OCI-LY3 (cell line): ENCODE measurements around the gene LTA4H.

Experiments
- H2AFZ ChIP-seq: fragments of 200-600, 300-600 bp; shearing (Covaris generic); 2 replicates; pipeline ENCODE4 v1.6.0; 2014; ENCODE audit warnings: antibody characterized with exemption, low read depth, low read length
- H3K27ac ChIP-seq: fragments of 200-600, 300-600 bp; sonication (generic); 2 replicates; pipeline ENCODE4 v1.5.1; 2014; ENCODE audit warnings: mild to moderate bottlenecking, low read length, moderate library complexity, mixed read lengths
- H3K27me3 ChIP-seq: fragments of 200-600, 300-600 bp; sonication (generic); 2 replicates; pipeline ENCODE4 v1.6.1; 2014; ENCODE audit warnings: low read depth, low read length, mixed read lengths
- H3K36me3 ChIP-seq: fragments of 200-600, 300-600 bp; sonication (generic); replicated peaks from 2 replicates; pipeline ENCODE3; 2014; ENCODE audit warnings: low read depth, low read length, mixed read lengths
- H3K4me1 ChIP-seq: fragments of 300-600, 200-600 bp; sonication (generic); 2 replicates; pipeline ENCODE4 v1.6.1; 2014; ENCODE audit warnings: low read length, mixed read lengths
- H3K4me2 ChIP-seq: fragments of 200-600, 300-600 bp; sonication (generic); 2 replicates; pipeline ENCODE4 v1.6.1; 2014; ENCODE audit warnings: low read length, mixed read lengths
- H3K4me3 ChIP-seq: fragments of 300-600, 200-600 bp; sonication (generic); 2 replicates; pipeline ENCODE4 v1.5.1; 2014; ENCODE audit warnings: antibody characterized with exemption, mild to moderate bottlenecking, low read length, moderate library complexity
- H3K79me2 ChIP-seq: fragments of 300-600, 200-600 bp; shearing (Covaris generic); 2 replicates; pipeline ENCODE4 v1.6.1; 2014; ENCODE audit warnings: mild to moderate bottlenecking, low read length, mixed read lengths
- H3K9ac ChIP-seq: fragments of 300-600, 200-600 bp; shearing (Covaris generic); 2 replicates; pipeline ENCODE4 v1.6.0; 2014; ENCODE audit warnings: mild to moderate bottlenecking, low read length, moderate library complexity
- H3K9me3 ChIP-seq: fragments of 200-600, 300-600 bp; shearing (Covaris generic); 2 replicates; pipeline ENCODE4 v1.6.1; 2014; ENCODE audit warnings: low read length, mixed read lengths; ENCODE audit not compliant: insufficient read depth
- H4K20me1 ChIP-seq: fragments of 200-600, 300-600 bp; sonication (generic); 2 replicates; pipeline ENCODE4 v1.6.1; 2016; ENCODE audit warnings: low read length, mixed read lengths; ENCODE audit not compliant: insufficient read depth
- EZH2phosphoT487 ChIP-seq: fragments of 200-600 bp; shearing (Covaris generic); IDR thresholded peaks from 2 replicates; pipeline ENCODE4 v1.6.1; 2018; ENCODE audit warnings: antibody characterized with exemption, mixed run types, low read depth
- TF ChIP-seq, protein P1 (sequence below): fragments of 200-600, 300-600 bp; sonication (generic); IDR thresholded peaks from 2 replicates; pipeline ENCODE4 v1.5.1; 2014; ENCODE audit warnings: antibody characterized with exemption, low read length, low read depth

The LTA4H gene

DNA sequence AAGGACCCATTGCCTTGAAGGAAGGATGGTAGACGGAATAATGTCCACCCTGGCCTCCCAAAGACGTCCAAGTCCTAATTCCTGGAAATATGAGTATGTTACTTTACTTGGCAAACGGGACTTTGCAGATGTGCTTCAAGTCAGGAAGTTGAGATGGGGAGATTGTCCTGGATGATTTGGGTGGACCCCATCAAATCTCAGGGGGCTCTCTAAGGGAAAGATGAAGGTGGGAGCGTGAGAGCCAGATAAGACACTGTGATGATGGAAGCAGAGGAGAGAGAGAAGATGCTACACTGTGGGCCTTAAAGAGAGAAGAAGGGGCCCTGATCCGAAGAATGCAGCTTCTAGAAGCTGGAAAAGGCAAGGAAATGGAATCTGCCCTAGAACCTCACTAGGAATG is 29.6 kb upstream of the LTA4H start:
- Histone ChIP-seq H3K4me3 (no peak overlapping the region), H3K36me3 (no peaks in the 10 kb centered on the region), H2AFZ (no peak overlapping the region), H3K4me2 (no peak overlapping the region), H3K4me1 (peaks cover 12% of the 10 kb centered on the region), H4K20me1 (no peaks in the 10 kb centered on the region), H3K79me2 (no peaks in the 10 kb centered on the region), H3K27ac (no peak overlapping the region), H3K9ac (no peak overlapping the region), H3K9me3 (no peaks in the 10 kb centered on the region), H3K27me3 (0 out of 2 replicates have a peak, but pooled peaks cover 7% of the 10 kb centered on the region)
- TF ChIP-seq EZH2phosphoT487 = no peak
- TF ChIP-seq, protein P1, sequence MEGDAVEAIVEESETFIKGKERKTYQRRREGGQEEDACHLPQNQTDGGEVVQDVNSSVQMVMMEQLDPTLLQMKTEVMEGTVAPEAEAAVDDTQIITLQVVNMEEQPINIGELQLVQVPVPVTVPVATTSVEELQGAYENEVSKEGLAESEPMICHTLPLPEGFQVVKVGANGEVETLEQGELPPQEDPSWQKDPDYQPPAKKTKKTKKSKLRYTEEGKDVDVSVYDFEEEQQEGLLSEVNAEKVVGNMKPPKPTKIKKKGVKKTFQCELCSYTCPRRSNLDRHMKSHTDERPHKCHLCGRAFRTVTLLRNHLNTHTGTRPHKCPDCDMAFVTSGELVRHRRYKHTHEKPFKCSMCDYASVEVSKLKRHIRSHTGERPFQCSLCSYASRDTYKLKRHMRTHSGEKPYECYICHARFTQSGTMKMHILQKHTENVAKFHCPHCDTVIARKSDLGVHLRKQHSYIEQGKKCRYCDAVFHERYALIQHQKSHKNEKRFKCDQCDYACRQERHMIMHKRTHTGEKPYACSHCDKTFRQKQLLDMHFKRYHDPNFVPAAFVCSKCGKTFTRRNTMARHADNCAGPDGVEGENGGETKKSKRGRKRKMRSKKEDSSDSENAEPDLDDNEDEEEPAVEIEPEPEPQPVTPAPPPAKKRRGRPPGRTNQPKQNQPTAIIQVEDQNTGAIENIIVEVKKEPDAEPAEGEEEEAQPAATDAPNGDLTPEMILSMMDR = no peak

DNA sequence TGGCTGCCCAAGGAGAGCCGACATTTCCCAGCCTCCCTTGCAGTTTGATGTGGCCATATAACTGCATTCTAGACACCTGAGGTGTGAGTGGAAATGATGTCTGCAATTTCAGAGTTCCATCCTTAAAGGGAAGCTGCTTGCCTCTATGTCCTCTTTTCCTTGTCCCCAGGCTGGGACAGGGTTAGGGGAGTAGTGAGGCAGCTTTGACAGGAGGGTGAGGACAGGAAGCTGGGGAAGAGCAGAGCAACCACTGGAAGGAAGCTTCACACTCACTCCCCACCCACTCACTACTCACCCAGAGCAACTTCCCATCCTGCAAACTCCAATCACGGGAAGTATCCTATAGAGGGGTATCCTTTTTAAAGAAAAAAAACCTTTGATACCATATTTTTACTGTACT is 28.9 kb upstream of the LTA4H start:
- no peak overlapping the region for H2AFZ ChIP-seq
- no peak overlapping the region for H3K9ac ChIP-seq
- H3K79me2 ChIP-seq = no peaks in the 10 kb centered on the region
- TF ChIP-seq, protein P1 = no peak
- no peak for TF ChIP-seq EZH2phosphoT487
- no peaks in the 10 kb centered on the region for H4K20me1 ChIP-seq
- H3K9me3 ChIP-seq = no peaks in the 10 kb centered on the region
- H3K4me1 ChIP-seq = peaks cover 12% of the 10 kb centered on the region
- H3K4me3 ChIP-seq = no peak overlapping the region
- H3K36me3 ChIP-seq = no peaks in the 10 kb centered on the region
- H3K27me3 ChIP-seq = 0 out of 2 replicates have a peak, but pooled peaks cover 7% of the 10 kb centered on the region
- no peak overlapping the region for H3K27ac ChIP-seq
- H3K4me2 ChIP-seq = no peak overlapping the region

DNA sequence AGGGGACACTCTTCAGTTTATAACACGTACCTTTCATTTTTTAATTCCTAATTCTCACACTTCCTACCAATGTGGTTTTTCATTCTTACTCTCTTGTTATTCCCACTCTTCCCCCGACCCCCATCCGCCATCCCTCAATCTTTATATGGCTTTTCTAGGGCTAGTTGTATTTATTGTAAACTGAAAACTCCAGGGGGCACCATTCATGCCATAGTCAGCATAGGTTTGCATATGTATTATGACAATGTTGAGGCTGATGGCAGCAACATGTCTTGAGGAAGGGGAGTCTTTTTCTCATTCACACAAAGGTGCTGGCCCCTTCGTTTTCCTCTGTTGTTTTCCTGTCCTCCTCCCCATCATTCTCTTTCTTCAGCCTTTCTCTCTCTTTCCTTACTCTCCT is 27.7 kb upstream of the LTA4H start:
- Histone ChIP-seq H3K4me2 (no peak overlapping the region), H2AFZ (no peak overlapping the region)
- TF ChIP-seq, protein P1 = peak; percentile 30
- TF ChIP-seq EZH2phosphoT487 = no peak

DNA sequence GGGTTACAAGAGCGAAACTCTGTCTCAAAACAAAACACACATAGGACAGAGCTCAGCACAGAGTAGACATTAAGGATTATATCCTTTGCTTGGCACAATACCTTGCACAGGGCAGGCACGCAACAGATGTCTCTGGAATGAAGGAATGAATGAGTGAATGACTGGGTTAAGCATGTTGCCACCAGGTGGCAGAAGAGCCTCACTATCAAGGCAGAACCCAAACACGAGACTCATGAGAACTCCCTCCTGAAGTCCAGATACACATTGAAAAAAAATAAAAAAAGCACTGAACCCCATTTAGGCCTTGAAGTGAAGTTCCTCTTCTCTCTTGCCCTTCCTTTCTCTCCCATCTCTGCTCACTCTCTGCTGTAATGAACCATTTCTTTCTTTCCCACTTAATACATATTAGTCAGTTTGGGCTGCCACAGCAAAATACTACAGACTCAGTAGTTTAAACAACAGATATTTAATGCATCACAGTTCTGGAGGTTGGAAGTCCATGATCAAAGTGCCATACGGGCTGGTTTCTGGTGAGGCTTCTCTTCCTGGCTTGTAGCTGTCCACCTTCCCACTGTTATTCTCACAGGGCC is 26.6 kb upstream of the LTA4H start:
- Histone ChIP-seq H3K9ac (no peak overlapping the region), H3K27ac (no peak overlapping the region), H3K4me1 (peaks cover 12% of the 10 kb centered on the region), H3K27me3 (0 out of 2 replicates have a peak, but pooled peaks cover 7% of the 10 kb centered on the region), H2AFZ (peak overlapping the region; percentile 62; the same call in 1 of the 2 replicates), H4K20me1 (no peaks in the 10 kb centered on the region), H3K79me2 (no peaks in the 10 kb centered on the region), H3K4me2 (peak overlapping the region; percentile 52), H3K36me3 (no peaks in the 10 kb centered on the region), H3K9me3 (no peaks in the 10 kb centered on the region), H3K4me3 (peak overlapping the region; percentile 26; the same call in 1 of the 2 replicates)
- no peak for TF ChIP-seq EZH2phosphoT487
- TF ChIP-seq, protein P1 = peak; percentile 88

More for the DNA sequence above, 27.7 kb upstream of the LTA4H start:
- no peak overlapping the region for H3K4me3 ChIP-seq
- no peaks in the 10 kb centered on the region for H3K9me3 ChIP-seq
- peaks cover 12% of the 10 kb centered on the region for H3K4me1 ChIP-seq
- H3K9ac ChIP-seq = no peak overlapping the region
- no peaks in the 10 kb centered on the region for H3K79me2 ChIP-seq
- no peaks in the 10 kb centered on the region for H3K36me3 ChIP-seq
- no peaks in the 10 kb centered on the region for H4K20me1 ChIP-seq
- H3K27ac ChIP-seq = no peak overlapping the region
- 0 out of 2 replicates have a peak, but pooled peaks cover 7% of the 10 kb centered on the region for H3K27me3 ChIP-seq
